Left ventricle myocardium inferior (tissue), 1 donor: Measurements from ENCODE around the gene TBC1D14. TPM values are rescaled to one million over a fixed set of nuclear protein-coding genes. Genes with fewer than 3 reads are reported as not detected.

Experiments used
- DNase-seq: peaks from one replicate; pipeline ENCODE4 v3.0.0-alpha.2; 2020
- H3K27ac ChIP-seq: fragments of 200-600 bp; replicated peaks from 2 replicates; pipeline ENCODE4 v1.8.0; 2021
- H3K27me3 ChIP-seq: fragments of 200-600 bp; 2 replicates; pipeline ENCODE4 v1.8.0; 2021; ENCODE audit warnings: low read depth
- H3K36me3 ChIP-seq: fragments of 200-600 bp; 2 replicates; pipeline ENCODE4 v1.8.0; 2021
- H3K4me1 ChIP-seq: fragments of 200-600 bp; 2 replicates; pipeline ENCODE4 v1.8.0; 2021
- H3K4me3 ChIP-seq: fragments of 200-600 bp; 2 replicates; pipeline ENCODE4 v1.8.0; 2021; ENCODE audit warnings: mild to moderate bottlenecking, moderate library complexity
- H3K9me3 ChIP-seq: fragments of 200-600 bp; replicated peaks from 2 replicates; pipeline ENCODE4 v1.8.0; 2021
- CTCF ChIP-seq: fragments of 200-600 bp; IDR thresholded peaks from 2 replicates; pipeline ENCODE4 v1.8.0; 2021; ENCODE audit warnings: antibody characterized with exemption, mild to moderate bottlenecking, borderline replicate concordance
- intact Hi-C: fragments of 100-400 bp; cut with micrococcal nuclease; formaldehyde crosslinking; loops from one replicate; pipeline ENCODE4 v1.11.0; 2022
- total RNA-seq: library from RNA; stranded (reverse); fragmentation: NEBNext Ultra II Directional; extraction: Animal tissue kit (Norgen Biotek cat#: 25700); gene quantifications from one replicate; pipeline ENCODE4 v1.2.1, GENCODE V29; 2021
- donor health status: DM: no; HTN: yes; CAD: no; lungs with severe emphysema.

TBC1D14 gene
- total RNA-seq, 1 donor from 2014 or later: 36.1 TPM

- Histone ChIP-seq H3K4me1 (no peaks in the 10 kb centered on the region), H3K4me3 (no peak overlapping the region), H3K27me3 (no peaks in the 10 kb centered on the region), H3K36me3 (peaks cover 91% of the 10 kb centered on the region), H3K9me3 (no peaks in the 10 kb centered on the region), H3K27ac (no peak overlapping the region)
- TF ChIP-seq CTCF: no peak
- intact Hi-C loops: no loop called here
- no peak for DNase-seq
Observed at GRCh38 chr4:6999172-7000086, 89.8 kb downstream of the TBC1D14 start.

GRCh38 chr4:7000421-7001176, 91.0 kb downstream of the TBC1D14 start:
- Histone ChIP-seq H3K9me3 (no peaks in the 10 kb centered on the region), H3K36me3 (peaks cover 90% of the 10 kb centered on the region), H3K4me3 (no peak overlapping the region), H3K27ac (no peak overlapping the region), H3K4me1 (no peaks in the 10 kb centered on the region), H3K27me3 (no peaks in the 10 kb centered on the region)
- intact Hi-C loops: no loop called here
- no peak for DNase-seq
- TF ChIP-seq CTCF: no peak

- no peaks in the 10 kb centered on the region for H3K27me3 ChIP-seq
- intact Hi-C loops: no loop called here
Observed at GRCh38 chr4:7001271-7001670, 91.6 kb downstream of the TBC1D14 start.

GRCh38 chr4:7002336-7002735, 92.7 kb downstream of the TBC1D14 start:
- Histone ChIP-seq H3K27me3 (no peaks in the 10 kb centered on the region), H3K27ac (no peak overlapping the region), H3K4me1 (no peaks in the 10 kb centered on the region), H3K9me3 (no peaks in the 10 kb centered on the region), H3K4me3 (no peak overlapping the region), H3K36me3 (peaks cover 91% of the 10 kb centered on the region)
- DNase-seq: no peak
- TF ChIP-seq CTCF: no peak
- intact Hi-C loops: no loop called here

More at GRCh38 chr4:7001271-7001670, 91.6 kb downstream of the TBC1D14 start:
- no peak for DNase-seq
- peaks cover 90% of the 10 kb centered on the region for H3K36me3 ChIP-seq
- no peaks in the 10 kb centered on the region for H3K4me1 ChIP-seq
- H3K27ac ChIP-seq: no peak overlapping the region
- no peak for TF ChIP-seq CTCF
- no peaks in the 10 kb centered on the region for H3K9me3 ChIP-seq
- H3K4me3 ChIP-seq: no peak overlapping the region

GRCh38 chr4:7003176-7003878, 93.7 kb downstream of the TBC1D14 start:
- Histone ChIP-seq H3K36me3 (peaks cover 92% of the 10 kb centered on the region), H3K4me1 (no peaks in the 10 kb centered on the region), H3K4me3 (no peak overlapping the region), H3K27ac (no peak overlapping the region), H3K27me3 (no peaks in the 10 kb centered on the region), H3K9me3 (no peaks in the 10 kb centered on the region)
- intact Hi-C loops: no loop called here
- no peak for TF ChIP-seq CTCF
- no peak for DNase-seq
